PC-3 (cell line): Measurements from ENCODE around the gene PCDHGA8. TPM values are rescaled to one million over a fixed set of nuclear protein-coding genes. Genes with fewer than 3 reads are reported as not detected.
"Not testable (repeated sequence)": the region's sequence is repeated elsewhere in the genome, so short reads cannot be mapped to it uniquely, and the experiment has no call there.

Experiments used
- ATAC-seq: fragments of 200-7000 bp; cut with Tn5 transposase; 2 replicates; pipeline ENCODE4 v1.9.1; 2020; ENCODE audit warnings: mild to moderate bottlenecking, moderate library complexity
- BruUV-seq: library from RNA; stranded (reverse); fragments of 400-500 nt; replicated peaks from 2 replicates; lab custom pipeline; 2021; lab: Mats Ljungman, UMichigan
- CTCF ChIA-PET: fragments of 300-600 bp; sonication (Branson Sonifier 250); formaldehyde crosslinking; loops from one replicate; lab custom pipeline; 2022; ENCODE audit warnings: antibody characterized with exemption; lab: Charles Lee
- POLR2A ChIA-PET: fragments of 300-600 bp; sonication (Branson Sonifier 250); formaldehyde crosslinking; loops from one replicate; lab custom pipeline; 2022; ENCODE audit warnings: antibody characterized with exemption; ENCODE audit not compliant: unreplicated experiment; lab: Charles Lee
- DNase-seq: peaks from one replicate; pipeline ENCODE4 v3.0.0-alpha.2; 2015
- H2AFZ ChIP-seq: fragments of 300-600 bp; sonication (generic); 2 replicates; pipeline ENCODE4 v1.6.0; 2016; ENCODE audit warnings: antibody characterized with exemption, low read length
- H3F3A ChIP-seq: fragments of 300-600 bp; sonication (generic); one replicate; pipeline ENCODE4 v1.6.0; 2017; ENCODE audit warnings: antibody characterized with exemption, low read length, control low read depth, mild to moderate bottlenecking; ENCODE audit not compliant: unreplicated experiment
- H3K27ac ChIP-seq: fragments of 300-600 bp; sonication (generic); 2 replicates; pipeline ENCODE4 v1.5.1; 2016; ENCODE audit warnings: mild to moderate bottlenecking, low read length
- H3K27me3 ChIP-seq: fragments of 300-600 bp; sonication (generic); 2 replicates; pipeline ENCODE4 v1.6.1; 2016; ENCODE audit warnings: low read length, mixed read lengths
- H3K36me3 ChIP-seq: fragments of 300-600 bp; sonication (generic); 2 replicates; pipeline ENCODE4 v1.6.1; 2016; ENCODE audit warnings: low read depth, mixed run types, low read length, mixed read lengths
- H3K4me1 ChIP-seq: fragments of 300-600 bp; sonication (generic); 2 replicates; pipeline ENCODE4 v1.5.1; 2016; ENCODE audit warnings: low read length; ENCODE audit not compliant: insufficient read depth
- H3K4me2 ChIP-seq: fragments of 300-600 bp; sonication (generic); 2 replicates; pipeline ENCODE4 v1.6.0; 2016; ENCODE audit warnings: low read length
- H3K4me3 ChIP-seq: fragments of 300-600 bp; sonication (generic); 2 replicates; pipeline ENCODE4 v1.5.1; 2016; ENCODE audit warnings: mild to moderate bottlenecking, low read length, mixed read lengths
- H3K79me2 ChIP-seq: fragments of 300-600 bp; sonication (generic); 2 replicates; pipeline ENCODE4 v1.6.1; 2017; ENCODE audit warnings: low read length, mixed read lengths
- H3K9ac ChIP-seq: fragments of 300-600 bp; sonication (generic); 2 replicates; pipeline ENCODE4 v1.6.0; 2016; ENCODE audit warnings: mild to moderate bottlenecking, low read length
- H3K9me2 ChIP-seq: fragments of 300-600 bp; sonication (generic); replicated peaks from 2 replicates; pipeline ENCODE4 v1.6.1; 2016; ENCODE audit warnings: mixed run types, low read length, mixed read lengths
- H3K9me3 ChIP-seq: fragments of 300-600 bp; sonication (generic); 2 replicates; pipeline ENCODE4 v1.6.1; 2016; ENCODE audit warnings: low read length, mixed read lengths
- H4K20me1 ChIP-seq: fragments of 300-600 bp; sonication (generic); 2 replicates; pipeline ENCODE4 v1.6.1; 2016; ENCODE audit warnings: low read length, mixed read lengths
- CTCF ChIP-seq: fragments of 300-600 bp; sonication (generic); conservative IDR thresholded peaks from 2 replicates; pipeline ENCODE4 v1.5.1; 2017; ENCODE audit warnings: antibody characterized with exemption, low read depth, mild to moderate bottlenecking, low read length
- EZH2 ChIP-seq: fragments of 300-600 bp; sonication (generic); IDR thresholded peaks from one replicate; pipeline ENCODE4 v1.6.1; 2017; ENCODE audit warnings: antibody characterized with exemption, mild to moderate bottlenecking, low read length; ENCODE audit not compliant: unreplicated experiment
- EZH2phosphoT487 ChIP-seq: fragments of 300-600 bp; sonication (generic); IDR thresholded peaks from 2 replicates; pipeline ENCODE4 v1.6.1; 2018; ENCODE audit warnings: mild to moderate bottlenecking, antibody characterized with exemption, low read length, borderline replicate concordance
- intact Hi-C: fragments of 100-400 bp; cut with micrococcal nuclease; formaldehyde crosslinking; loops from 2 replicates; pipeline ENCODE4 v1.9.0; 2023
- total RNA-seq: library from RNA; depleted of rRNA; stranded (reverse); fragments of >200 nt; gene quantifications from 2 replicates; pipeline ENCODE4 v1.2.3, GENCODE V29; 2014

PCDHGA8 gene
- total RNA-seq, 1 experiment from 2014 or later = 0.51 TPM

GRCh38 chr5:141397756-141398551, 5.5 kb downstream of the PCDHGA8 start, which contains the start of gene PCDHGB5:
Gene PCDHGB5 (plus strand): TSS chr5:141397947. CDS start chr5:141398128, 181 bp downstream.
- Histone ChIP-seq H3K4me2 (peak within 1 kb of the TSS; percentile 70), H2AFZ (peak within 1 kb of the TSS; percentile 73; the same call in 1 of the 2 replicates), H3K4me3 (peak within 1 kb of the TSS; percentile 64), H3K9ac (peak within 1 kb of the TSS; percentile 59)
- peak; percentile 68 for DNase-seq
- H3K79me2 ChIP-seq, H3F3A ChIP-seq, H3K9me3 ChIP-seq, H3K36me3 ChIP-seq, H3K9me2 ChIP-seq, H3K4me1 ChIP-seq, H3K27ac ChIP-seq, H4K20me1 ChIP-seq, H3K27me3 ChIP-seq: not testable (repeated sequence)
- intact Hi-C loops = loop anchor here (1.0 to 5.0 kb wide), 5 partner anchors 33 to 166 kb away; partner anchors contain the start of gene PCDHGA5
- POLR2A ChIA-PET = interaction anchor here (0.7 kb wide), 1 partner anchor 166 kb away, joined by 5 read pairs; no protein-coding TSS in a partner anchor
- BruUV-seq = TSS peak; percentile 66
- CTCF ChIA-PET = interaction anchor here (0.6 to 2.4 kb wide), 5 partner anchors 19 to 163 kb away, joined by 3 to 8 read pairs (median 4); partner anchors contain the start of gene PCDHGA5
- ATAC-seq = peak; percentile 98
- TF ChIP-seq CTCF = peak; percentile 65

- H4K20me1 ChIP-seq = no peaks in the 10 kb centered on the region
- H3K4me1 ChIP-seq = no peaks in the 10 kb centered on the region
- TF ChIP-seq EZH2 (no peak), EZH2phosphoT487 (no peak)
- ChIA-PET POLR2A (no interaction called here), CTCF (interaction anchor here (2.4 kb wide), 1 partner anchor 126 kb away, joined by 7 read pairs; no protein-coding TSS in a partner anchor)
- no peak overlapping the region for H3K9ac ChIP-seq
- no peak overlapping the region for H2AFZ ChIP-seq
- intact Hi-C loops = loop anchor here (5.0 kb wide), 1 partner anchor 109 kb away; no protein-coding TSS in a partner anchor
- ATAC-seq (no peak), DNase-seq (no peak)
- H3K27me3 ChIP-seq = no peaks in the 10 kb centered on the region
- no peaks in the 10 kb centered on the region for H3K9me2 ChIP-seq
- H3F3A ChIP-seq = no peaks in the 10 kb centered on the region
- peak overlapping the region; percentile 23 for H3K4me3 ChIP-seq
- no peaks in the 10 kb centered on the region for H3K79me2 ChIP-seq
- no peak overlapping the region for H3K4me2 ChIP-seq
- H3K9me3 ChIP-seq = peaks cover 7% of the 10 kb centered on the region; the same call in 1 of the 2 replicates
- no TSS peak for BruUV-seq
- peaks cover 9% of the 10 kb centered on the region; the same call in 1 of the 2 replicates for H3K36me3 ChIP-seq
- H3K27ac ChIP-seq = no peak overlapping the region
Observed at GRCh38 chr5:141398608-141399007, 6.2 kb downstream of the PCDHGA8 start.

- no peak overlapping the region for H2AFZ ChIP-seq
- H3K4me2 ChIP-seq = no peak overlapping the region
- H3K4me1 ChIP-seq = no peaks in the 10 kb centered on the region
- CTCF ChIA-PET = no interaction called here
- H3K79me2 ChIP-seq = no peaks in the 10 kb centered on the region
- H3K27me3 ChIP-seq = no peaks in the 10 kb centered on the region
- H3K36me3 ChIP-seq = peaks cover 9% of the 10 kb centered on the region; the same call in 1 of the 2 replicates
- ATAC-seq (no peak), DNase-seq (no peak)
- POLR2A ChIA-PET = no interaction called here
- BruUV-seq = no TSS peak
- intact Hi-C loops = loop anchor here (5.0 kb wide), 1 partner anchor 108 kb away; no protein-coding TSS in a partner anchor
- no peak overlapping the region for H3K9ac ChIP-seq
- TF ChIP-seq EZH2 (no peak), EZH2phosphoT487 (no peak), CTCF (no peak)
- H3K4me3 ChIP-seq = no peak overlapping the region
- H4K20me1 ChIP-seq = no peaks in the 10 kb centered on the region
- H3K9me2 ChIP-seq = no peaks in the 10 kb centered on the region
- H3K27ac ChIP-seq = no peak overlapping the region
- peaks cover 7% of the 10 kb centered on the region; the same call in 1 of the 2 replicates for H3K9me3 ChIP-seq
- no peaks in the 10 kb centered on the region for H3F3A ChIP-seq
Observed at GRCh38 chr5:141399555-141400258, 7.3 kb downstream of the PCDHGA8 start.
